WERI-Rb-1 (cell line): Measurements from ENCODE around the gene PRKCA.

Source experiments
- DNase-seq: peaks from one replicate; pipeline ENCODE4 v3.0.0-alpha.2; 2020
- H3K27ac ChIP-seq: fragments of 250-450 bp; sonication (Bioruptor Pico); 2 replicates; pipeline ENCODE4 v1.5.1; 2020; ENCODE audit warnings: mild to moderate bottlenecking, moderate library complexity
- H3K27me3 ChIP-seq: fragments of 250-450 bp; sonication (Bioruptor Pico); 2 replicates; pipeline ENCODE4 v1.5.1; 2021; ENCODE audit warnings: mild to moderate bottlenecking, low read depth, moderate library complexity; ENCODE audit not compliant: insufficient read depth, severe bottlenecking
- H3K36me3 ChIP-seq: fragments of 250-450 bp; sonication (Bioruptor Pico); 2 replicates; pipeline ENCODE4 v1.5.1; 2020; ENCODE audit warnings: mild to moderate bottlenecking, moderate library complexity
- H3K4me3 ChIP-seq: 2 replicates; pipeline ENCODE4 v1.5.1; 2011; ENCODE audit warnings: low read depth, mild to moderate bottlenecking, control low read depth, low read length
- H3K9me3 ChIP-seq: fragments of 250-450 bp; sonication (Bioruptor Pico); 2 replicates; pipeline ENCODE4 v1.5.1; 2021; ENCODE audit warnings: mild to moderate bottlenecking, moderate library complexity; ENCODE audit not compliant: severe bottlenecking
- CTCF ChIP-seq: IDR thresholded peaks from 2 replicates; pipeline ENCODE4 v1.5.1; 2011; ENCODE audit warnings: low read depth, mild to moderate bottlenecking, control low read depth, inconsistent platforms, low read length

The PRKCA gene

GRCh38 chr17:66400698-66401097 is 98.3 kb downstream of the PRKCA start:
- no peak for TF ChIP-seq CTCF
- Histone ChIP-seq H3K9me3 (no peaks in the 10 kb centered on the region), H3K36me3 (no peaks in the 10 kb centered on the region), H3K4me3 (no peak overlapping the region), H3K27me3 (no peaks in the 10 kb centered on the region), H3K27ac (no peak overlapping the region)
- DNase-seq: no peak

GRCh38 chr17:66401364-66401763 is 99.0 kb downstream of the PRKCA start:
- no peak for DNase-seq
- Histone ChIP-seq H3K9me3 (no peaks in the 10 kb centered on the region), H3K4me3 (no peak overlapping the region), H3K27ac (no peak overlapping the region), H3K36me3 (no peaks in the 10 kb centered on the region), H3K27me3 (no peaks in the 10 kb centered on the region)
- TF ChIP-seq CTCF: no peak

GRCh38 chr17:66403846-66404556 is 101.6 kb downstream of the PRKCA start:
- DNase-seq: no peak
- no peak for TF ChIP-seq CTCF
- H3K9me3 ChIP-seq: no peaks in the 10 kb centered on the region

GRCh38 chr17:66405836-66406677 is 103.6 kb downstream of the PRKCA start:
- Histone ChIP-seq H3K9me3 (no peaks in the 10 kb centered on the region), H3K4me3 (no peak overlapping the region), H3K27me3 (no peaks in the 10 kb centered on the region), H3K27ac (no peak overlapping the region), H3K36me3 (no peaks in the 10 kb centered on the region)
- no peak for TF ChIP-seq CTCF
- DNase-seq: no peak

More at GRCh38 chr17:66403846-66404556, 101.6 kb downstream of the PRKCA start:
- H3K27me3 ChIP-seq: no peaks in the 10 kb centered on the region
- no peak overlapping the region for H3K4me3 ChIP-seq
- H3K27ac ChIP-seq: no peak overlapping the region
- no peaks in the 10 kb centered on the region for H3K36me3 ChIP-seq

GRCh38 chr17:66406701-66407644 is 104.6 kb downstream of the PRKCA start:
- Histone ChIP-seq H3K9me3 (no peaks in the 10 kb centered on the region), H3K27me3 (no peaks in the 10 kb centered on the region), H3K27ac (no peak overlapping the region), H3K36me3 (no peaks in the 10 kb centered on the region), H3K4me3 (no peak overlapping the region)
- no peak for DNase-seq
- TF ChIP-seq CTCF: no peak
